HG03103 (cell line): ENCODE results near the gene AVL9.
"Not testable (repeated sequence)": the region's sequence is repeated elsewhere in the genome, so short reads cannot be mapped to it uniquely, and the experiment has no call there.

Experiments used
- ATAC-seq: cut with Tn5 transposase; IDR thresholded peaks from one replicate; pipeline ENCODE4 v1.9.1; 2021; ENCODE audit warnings: low read depth; ENCODE audit not compliant: unreplicated experiment

Gene AVL9

GRCh38 chr7:32634798-32635393 is 139.6 kb downstream of the AVL9 start:
- ATAC-seq, result not testable (repeated sequence)

GRCh38 chr7:32636725-32637462 is 141.6 kb downstream of the AVL9 start:
- not testable (repeated sequence) for ATAC-seq

- ATAC-seq, result not testable (repeated sequence)
These were observed 142.3 kb downstream of the AVL9 start for GRCh38 chr7:32637611-32638010.
